Neutrophil (primary cell): ENCODE results near the gene ARSB.
"Not testable (repeated sequence)": the region's sequence is repeated elsewhere in the genome, so short reads cannot be mapped to it uniquely, and the experiment has no call there.

Experiments used
- H3K27ac ChIP-seq: fragments of 200-600 bp; sonication (generic); 2 replicates; pipeline ENCODE4 v1.5.1; 2016; ENCODE audit warnings: mild to moderate bottlenecking, moderate library complexity
- H3K27me3 ChIP-seq: fragments of 200-600 bp; sonication (generic); 2 replicates; pipeline ENCODE4 v1.6.0; 2016; ENCODE audit warnings: mild to moderate bottlenecking
- H3K36me3 ChIP-seq: fragments of 200-600 bp; sonication (generic); 2 replicates; pipeline ENCODE4 v1.5.1; 2017
- H3K4me1 ChIP-seq, 2 experiments: fragments of 200-600 bp in 1 of 2; sonication (generic) in 1 of 2; 1 replicate in 1 of 2; 2 replicates in 1 of 2; pipeline versions ENCODE4 v1.5.1 to v1.6.1; 2013 to 2016; ENCODE audit warnings: low read depth in 1 of 2, low read length in 1 of 2, mild to moderate bottlenecking in 1 of 2, moderate library complexity in 1 of 2; ENCODE audit not compliant: control insufficient read depth in 1 of 2, insufficient read depth in 1 of 2
- H3K4me3 ChIP-seq, 2 experiments: fragments of 200-600 bp in 1 of 2; sonication (generic) in 1 of 2; 1 replicate in 1 of 2; 2 replicates in 1 of 2; pipeline ENCODE4 v1.5.1; 2013 to 2016; ENCODE audit warnings: low read depth in 1 of 2, low read length in 1 of 2, mild to moderate bottlenecking in 1 of 2, moderate library complexity in 1 of 2
- H3K9me3 ChIP-seq: fragments of 200-600 bp; sonication (generic); 2 replicates; pipeline ENCODE4 v1.5.1; 2016
- CTCF ChIP-seq: fragments of 200-600 bp; sonication (generic); IDR thresholded peaks from 2 replicates; pipeline ENCODE4 v1.5.1; 2016; ENCODE audit warnings: antibody characterized with exemption

Gene ARSB

GRCh38 chr5:78984439-78985115 lies 533 bp downstream of the ARSB start:
- peak overlapping the region; percentile 73 to 85 for H3K4me3 ChIP-seq
- no peaks in the 10 kb centered on the region for H3K27me3 ChIP-seq
- H3K9me3 ChIP-seq, result no peaks in the 10 kb centered on the region
- TF ChIP-seq CTCF, result no peak
- no peaks in the 10 kb centered on the region for H3K36me3 ChIP-seq
- H3K4me1 ChIP-seq, result peaks cover 28 to 35% of the 10 kb centered on the region in 2 experiments
- H3K27ac ChIP-seq, result peak overlapping the region; percentile 92

GRCh38 chr5:78983601-78984438 lies 1.3 kb downstream of the ARSB start:
- H3K27me3 ChIP-seq, result no peaks in the 10 kb centered on the region
- H3K4me3 ChIP-seq, result peak overlapping the region; percentile 73 to 85
- TF ChIP-seq CTCF, result no peak

GRCh38 chr5:78983194-78983593 lies 1.9 kb downstream of the ARSB start:
- not testable (repeated sequence) for H3K9me3 ChIP-seq, H3K4me3 ChIP-seq
- H3K27ac ChIP-seq, result peak overlapping the region; percentile 92

More at GRCh38 chr5:78983601-78984438, 1.3 kb downstream of the ARSB start:
- no peaks in the 10 kb centered on the region for H3K36me3 ChIP-seq
- H3K9me3 ChIP-seq, result no peaks in the 10 kb centered on the region
- peaks cover 30 to 41% of the 10 kb centered on the region in 2 experiments for H3K4me1 ChIP-seq
- peak overlapping the region; percentile 92 for H3K27ac ChIP-seq

GRCh38 chr5:78979909-78980308 lies 5.2 kb downstream of the ARSB start:
- H3K4me1 ChIP-seq, result peaks cover 27 to 47% of the 10 kb centered on the region in 2 experiments

More at GRCh38 chr5:78983194-78983593, 1.9 kb downstream of the ARSB start:
- peaks cover 30 to 41% of the 10 kb centered on the region in 2 experiments for H3K4me1 ChIP-seq
- H3K36me3 ChIP-seq, H3K27me3 ChIP-seq: not testable (repeated sequence)

GRCh38 chr5:78979117-78979742 lies 5.9 kb downstream of the ARSB start:
- Histone ChIP-seq H3K4me3 (no peak overlapping the region), H3K4me1 (peaks cover 26 to 47% of the 10 kb centered on the region in 2 experiments), H3K36me3 (no peaks in the 10 kb centered on the region), H3K9me3 (no peaks in the 10 kb centered on the region), H3K27ac (no peak overlapping the region), H3K27me3 (no peaks in the 10 kb centered on the region)
- TF ChIP-seq CTCF, result no peak

More at GRCh38 chr5:78979909-78980308, 5.2 kb downstream of the ARSB start:
- H3K27me3 ChIP-seq, result no peaks in the 10 kb centered on the region
- H3K27ac ChIP-seq, result peak overlapping the region; percentile 49
- no peaks in the 10 kb centered on the region for H3K36me3 ChIP-seq
- H3K4me3 ChIP-seq, result no peak overlapping the region
- no peak for TF ChIP-seq CTCF
- H3K9me3 ChIP-seq, result no peaks in the 10 kb centered on the region
